ENCODE data around the gene C16orf78. TPM values are rescaled to one million over a fixed set of nuclear protein-coding genes. Genes with fewer than 3 reads are reported as not detected.

Gene C16orf78
- total RNA-seq, 1 donor = not detected

- TF ChIP-seq CTCF (IDR thresholded peaks at IDR 0.05; ENCODE audit: insufficient read depth, low read depth, low read length) = no peak
- DNase-seq (ENCODE audit: low read depth) = no peak
- H3K4me3 ChIP-seq (ENCODE audit: low read depth, low read length) = no peak overlapping the region
These were observed 46.3 kb downstream of the C16orf78 start for GRCh38 chr16:49419862-49420261.

DNA sequence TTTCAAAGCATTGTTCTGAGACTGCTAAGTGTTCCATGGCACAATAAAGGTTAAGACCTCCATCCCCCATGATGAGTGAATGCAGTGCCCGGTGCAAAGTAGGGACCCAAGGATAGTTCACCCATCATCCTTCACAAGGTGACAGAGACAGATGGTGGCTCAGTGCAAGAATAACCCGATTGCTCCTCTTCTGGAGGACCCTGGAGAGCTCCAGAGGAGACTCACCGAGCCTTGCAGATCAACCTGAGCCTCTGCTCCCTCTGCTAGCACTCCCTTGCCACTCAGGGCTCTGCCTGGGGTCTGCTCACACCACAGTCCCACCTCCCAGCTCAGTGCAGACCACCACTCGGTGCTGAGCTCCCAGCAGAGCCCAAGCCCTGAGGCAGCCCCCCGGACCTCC is 49.3 kb downstream of the C16orf78 start:
- H3K4me3 ChIP-seq (ENCODE audit: low read depth, low read length) = no peak overlapping the region
- TF ChIP-seq CTCF (IDR thresholded peaks at IDR 0.05; ENCODE audit: insufficient read depth, low read depth, low read length) = no peak
- no peak for DNase-seq (ENCODE audit: low read depth)

GRCh38 chr16:49424961-49425360 is 51.4 kb downstream of the C16orf78 start:
- H3K4me3 ChIP-seq (ENCODE audit: low read depth, low read length) = no peak overlapping the region
- DNase-seq (ENCODE audit: low read depth) = no peak
- no peak for TF ChIP-seq CTCF (IDR thresholded peaks at IDR 0.05; ENCODE audit: insufficient read depth, low read depth, low read length)

DNA sequence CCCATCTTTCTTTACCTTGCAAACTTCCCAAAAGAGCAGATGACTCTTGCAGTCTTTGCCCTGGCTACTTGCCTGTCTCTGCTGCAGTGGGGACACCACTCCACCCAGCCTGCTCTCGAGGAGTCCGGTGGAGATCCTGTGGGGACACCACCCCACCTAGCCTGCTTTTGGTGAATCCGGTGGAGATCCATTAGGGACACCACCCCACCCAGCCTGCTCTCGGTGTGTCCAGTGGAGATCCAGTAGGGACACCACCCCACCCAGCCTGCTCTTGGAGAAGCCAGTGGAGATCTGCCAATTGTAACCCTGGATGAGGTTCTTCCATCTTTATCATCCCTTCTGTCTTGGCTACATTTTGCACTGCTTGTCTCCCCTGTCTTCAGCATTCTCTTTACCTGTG is 54.2 kb downstream of the C16orf78 start:
- DNase-seq (ENCODE audit: low read depth) = no peak
- no peak overlapping the region for H3K4me3 ChIP-seq (ENCODE audit: low read depth, low read length)
- no peak for TF ChIP-seq CTCF (IDR thresholded peaks at IDR 0.05; ENCODE audit: insufficient read depth, low read depth, low read length)

DNA sequence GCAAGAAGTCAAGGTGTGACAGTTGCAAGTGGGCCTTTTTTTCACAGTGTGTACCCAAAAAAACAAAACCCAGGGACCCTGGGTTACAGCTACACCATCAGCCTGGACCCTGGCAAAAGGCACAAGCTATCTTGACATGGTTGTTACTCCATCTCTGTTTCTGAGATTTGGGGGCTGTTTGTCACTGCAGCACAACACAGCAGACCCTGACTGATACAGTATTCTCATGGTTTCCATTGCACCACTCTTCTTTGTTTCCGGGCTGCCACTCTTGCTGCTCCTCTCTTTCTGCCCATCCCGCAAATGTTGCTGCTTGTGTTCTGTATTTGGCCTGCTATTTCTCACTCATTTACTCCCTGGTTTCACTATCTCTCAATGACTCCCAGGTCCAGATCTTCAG is 55.2 kb downstream of the C16orf78 start:
- no peak for DNase-seq (ENCODE audit: low read depth)
- H3K4me3 ChIP-seq (ENCODE audit: low read depth, low read length) = no peak overlapping the region
- no peak for TF ChIP-seq CTCF (IDR thresholded peaks at IDR 0.05; ENCODE audit: insufficient read depth, low read depth, low read length)

DNA sequence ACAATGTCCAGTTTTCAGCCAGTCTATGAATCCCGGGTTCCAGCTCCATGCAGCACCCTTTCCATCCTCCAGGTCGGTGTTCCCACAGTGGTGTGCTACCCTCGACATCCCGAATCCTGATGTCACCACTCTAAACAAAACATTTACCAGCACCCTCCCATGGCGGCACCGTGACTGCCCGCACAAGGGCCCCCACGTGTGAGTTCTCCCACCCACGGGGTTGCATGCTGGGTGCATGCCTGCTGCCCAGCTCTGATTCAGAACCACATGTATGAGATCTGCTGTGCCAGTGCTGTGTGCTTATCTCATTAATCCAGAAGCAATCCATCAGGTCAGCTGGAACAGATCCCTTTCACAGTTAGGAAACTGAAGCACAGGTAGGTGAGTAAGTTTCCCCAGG is 57.4 kb downstream of the C16orf78 start:
- DNase-seq (ENCODE audit: low read depth) = no peak
- TF ChIP-seq CTCF (IDR thresholded peaks at IDR 0.05; ENCODE audit: insufficient read depth, low read depth, low read length) = no peak
- no peak overlapping the region for H3K4me3 ChIP-seq (ENCODE audit: low read depth, low read length)

- TF ChIP-seq CTCF (IDR thresholded peaks at IDR 0.05; ENCODE audit: insufficient read depth, low read depth, low read length) = no peak
- DNase-seq (ENCODE audit: low read depth) = no peak
- H3K4me3 ChIP-seq (ENCODE audit: low read depth, low read length) = no peak overlapping the region
These were observed 58.1 kb downstream of the C16orf78 start for GRCh38 chr16:49431591-49432290.

All from fibroblast of villous mesenchyme (primary cell).